ENCODE results near the gene UNC5B. TPM values are rescaled to one million over a fixed set of nuclear protein-coding genes. Genes with fewer than 3 reads are reported as not detected.

UNC5B gene
- total RNA-seq, 1 donor from 2014 or later, result 22.4 TPM

- no peaks in the 10 kb centered on the region for H3K27me3 Mint-ChIP-seq
- peaks cover 47% of the 10 kb centered on the region for H3K4me1 Mint-ChIP-seq (ENCODE audit: unreplicated experiment)
- H3K27ac Mint-ChIP-seq, result no peak overlapping the region
Measured at GRCh38 chr10:71268247-71268691, 55.9 kb downstream of the UNC5B start.

DNA sequence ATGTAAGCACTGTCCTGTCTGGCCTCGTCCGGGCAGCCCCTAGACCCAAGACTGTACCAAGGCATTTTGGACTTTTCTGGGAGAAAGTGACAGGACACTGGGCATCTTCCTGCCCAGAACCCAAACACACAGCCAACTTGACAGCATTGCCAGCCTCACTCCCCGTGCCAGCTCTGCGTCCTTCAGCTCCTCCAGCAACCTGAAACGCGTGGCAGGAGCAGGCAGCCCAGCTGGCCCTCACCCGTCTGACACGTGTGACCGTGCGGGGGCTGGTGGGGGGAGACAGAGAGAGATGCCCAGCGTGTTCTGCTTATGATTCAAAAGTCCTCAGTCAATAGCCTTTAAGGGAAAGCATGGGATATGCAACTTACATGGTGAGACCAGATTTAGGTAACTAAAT, 56.4 kb downstream of the UNC5B start:
- Mint-ChIP-seq H3K36me3 (no peaks in the 10 kb centered on the region), H3K4me3 (no peak overlapping the region), H3K27me3 (no peaks in the 10 kb centered on the region), H3K9me3 (no peaks in the 10 kb centered on the region), H3K4me1 (ENCODE audit: unreplicated experiment) (peaks cover 43% of the 10 kb centered on the region), H3K27ac (no peak overlapping the region)
- TF ChIP-seq, protein P1, sequence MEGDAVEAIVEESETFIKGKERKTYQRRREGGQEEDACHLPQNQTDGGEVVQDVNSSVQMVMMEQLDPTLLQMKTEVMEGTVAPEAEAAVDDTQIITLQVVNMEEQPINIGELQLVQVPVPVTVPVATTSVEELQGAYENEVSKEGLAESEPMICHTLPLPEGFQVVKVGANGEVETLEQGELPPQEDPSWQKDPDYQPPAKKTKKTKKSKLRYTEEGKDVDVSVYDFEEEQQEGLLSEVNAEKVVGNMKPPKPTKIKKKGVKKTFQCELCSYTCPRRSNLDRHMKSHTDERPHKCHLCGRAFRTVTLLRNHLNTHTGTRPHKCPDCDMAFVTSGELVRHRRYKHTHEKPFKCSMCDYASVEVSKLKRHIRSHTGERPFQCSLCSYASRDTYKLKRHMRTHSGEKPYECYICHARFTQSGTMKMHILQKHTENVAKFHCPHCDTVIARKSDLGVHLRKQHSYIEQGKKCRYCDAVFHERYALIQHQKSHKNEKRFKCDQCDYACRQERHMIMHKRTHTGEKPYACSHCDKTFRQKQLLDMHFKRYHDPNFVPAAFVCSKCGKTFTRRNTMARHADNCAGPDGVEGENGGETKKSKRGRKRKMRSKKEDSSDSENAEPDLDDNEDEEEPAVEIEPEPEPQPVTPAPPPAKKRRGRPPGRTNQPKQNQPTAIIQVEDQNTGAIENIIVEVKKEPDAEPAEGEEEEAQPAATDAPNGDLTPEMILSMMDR (conservative IDR thresholded peaks at IDR 0.05), result peak; percentile 4
- no peak for DNase-seq (ENCODE audit: extremely low spot score, unreplicated experiment)

More at GRCh38 chr10:71268247-71268691, 55.9 kb downstream of the UNC5B start:
- no peaks in the 10 kb centered on the region for H3K36me3 Mint-ChIP-seq
- no peaks in the 10 kb centered on the region for H3K9me3 Mint-ChIP-seq
- TF ChIP-seq, protein P1 (conservative IDR thresholded peaks at IDR 0.05), result peak; percentile 66
- no peak for DNase-seq (ENCODE audit: extremely low spot score, unreplicated experiment)
- no peak overlapping the region for H3K4me3 Mint-ChIP-seq

DNA sequence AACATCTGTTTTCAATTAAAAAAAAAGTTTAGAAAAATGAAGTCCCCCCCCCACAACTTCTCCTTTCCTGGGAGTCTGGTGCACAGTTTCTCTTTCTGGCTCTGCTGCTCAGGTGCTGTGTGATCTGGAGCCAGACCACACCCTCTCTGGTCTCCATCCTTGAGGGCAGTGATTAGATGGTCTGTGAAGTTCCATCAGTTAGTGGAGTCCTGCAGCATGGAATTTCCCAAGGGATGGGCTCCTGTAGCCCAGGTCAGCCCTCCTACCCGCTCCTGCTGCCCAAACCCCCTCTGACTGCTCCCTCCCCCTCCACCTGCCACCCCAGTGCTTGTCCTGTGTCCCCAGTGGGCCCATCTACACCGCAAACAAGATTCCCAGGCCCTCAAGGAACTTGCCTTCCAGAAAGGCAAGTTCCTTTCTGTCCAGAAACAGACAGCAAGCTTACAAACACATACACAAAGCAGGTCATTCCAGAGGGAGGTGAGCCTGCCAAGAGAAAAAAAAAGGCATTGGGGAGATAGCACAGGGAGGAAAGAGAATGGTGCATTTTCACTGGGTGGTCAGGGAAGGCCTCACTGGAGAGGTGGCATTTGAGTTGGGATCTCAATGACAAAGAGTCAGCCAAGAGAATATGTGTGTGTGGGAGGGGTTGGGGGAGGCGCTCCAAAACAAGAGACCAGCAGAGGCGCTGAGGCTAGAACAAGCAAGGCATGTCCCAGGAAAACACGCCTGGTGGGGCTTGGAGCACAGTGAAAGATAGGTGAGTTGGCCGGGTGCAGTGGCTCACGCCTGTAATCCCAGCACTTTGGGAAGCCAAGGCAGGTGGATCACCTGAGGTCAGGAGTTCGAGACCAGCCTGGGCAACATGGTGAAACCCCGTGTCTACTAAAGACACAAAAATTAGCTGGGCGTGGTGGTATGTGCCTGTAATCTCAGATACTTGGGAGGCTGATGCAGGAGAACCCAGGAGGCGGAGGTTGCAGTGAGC, 57.2 kb downstream of the UNC5B start:
- Mint-ChIP-seq H3K4me1 (ENCODE audit: unreplicated experiment) (peaks cover 37% of the 10 kb centered on the region), H3K27ac (peak overlapping the region; percentile 81), H3K27me3 (no peaks in the 10 kb centered on the region), H3K9me3 (no peaks in the 10 kb centered on the region), H3K4me3 (no peak overlapping the region), H3K36me3 (no peaks in the 10 kb centered on the region)
- TF ChIP-seq, protein P1 (conservative IDR thresholded peaks at IDR 0.05), result peak; percentile 20
- DNase-seq (ENCODE audit: extremely low spot score, unreplicated experiment), result no peak

DNA sequence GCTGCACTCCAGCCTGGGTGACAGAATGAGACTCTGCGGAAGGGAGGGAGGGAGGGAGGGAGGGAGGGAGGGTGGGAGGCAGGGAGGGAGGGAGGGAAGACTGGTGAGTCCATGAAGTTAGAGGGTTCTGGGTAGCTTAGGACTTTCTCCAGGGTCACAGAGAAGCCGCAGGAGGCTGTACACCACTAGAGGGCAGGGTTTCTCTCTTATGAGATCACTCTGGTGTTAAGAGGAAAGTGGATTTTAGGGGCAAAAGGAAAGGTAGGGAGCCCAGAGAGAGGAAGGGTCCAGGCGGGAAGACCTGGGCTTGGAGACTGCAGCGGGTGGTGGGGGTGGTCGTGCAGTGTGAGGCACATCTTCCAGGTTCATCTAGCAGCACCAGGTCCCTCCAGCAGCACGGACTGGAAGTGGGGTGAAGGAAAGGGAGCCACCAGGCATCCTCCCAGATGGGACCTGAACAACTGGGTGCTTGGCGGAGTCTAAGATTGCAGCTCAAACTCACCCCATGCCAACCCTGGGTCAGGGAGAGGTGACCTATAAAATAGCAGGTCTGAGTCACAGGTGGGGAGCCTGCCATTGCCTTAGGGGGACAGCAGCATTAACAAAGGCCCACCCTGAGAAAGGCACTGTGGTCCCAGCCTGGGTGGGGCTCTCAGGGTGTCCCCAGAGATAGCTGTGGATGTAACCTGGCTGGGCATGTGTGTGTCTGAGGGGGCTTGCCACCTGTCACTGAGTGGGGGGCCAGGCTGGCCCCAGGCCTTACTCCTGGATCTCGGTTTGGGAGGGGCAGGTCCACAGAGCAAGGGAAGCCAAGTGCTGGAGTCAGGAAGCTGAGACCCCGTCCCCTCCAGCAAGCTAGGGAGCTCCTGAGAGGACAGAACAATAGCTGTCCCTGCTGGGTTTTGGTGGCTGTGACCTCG, 58.2 kb downstream of the UNC5B start:
- Mint-ChIP-seq H3K4me1 (ENCODE audit: unreplicated experiment) (peaks cover 46% of the 10 kb centered on the region), H3K36me3 (no peaks in the 10 kb centered on the region), H3K27ac (peak overlapping the region; percentile 81), H3K9me3 (no peaks in the 10 kb centered on the region), H3K4me3 (no peak overlapping the region), H3K27me3 (no peaks in the 10 kb centered on the region)
- no peak for DNase-seq (ENCODE audit: extremely low spot score, unreplicated experiment)
- TF ChIP-seq, protein P1 (conservative IDR thresholded peaks at IDR 0.05), result peak; percentile 78

- Mint-ChIP-seq H3K4me3 (no peak overlapping the region), H3K27me3 (no peaks in the 10 kb centered on the region), H3K36me3 (no peaks in the 10 kb centered on the region), H3K27ac (peak overlapping the region; percentile 36), H3K4me1 (ENCODE audit: unreplicated experiment) (peaks cover 46% of the 10 kb centered on the region), H3K9me3 (no peaks in the 10 kb centered on the region)
- TF ChIP-seq, protein P1 (conservative IDR thresholded peaks at IDR 0.05), result no peak
- no peak for DNase-seq (ENCODE audit: extremely low spot score, unreplicated experiment)
Measured at GRCh38 chr10:71271662-71272055, 59.3 kb downstream of the UNC5B start.
